GM12891 (cell line): ENCODE results near the gene HOXD13.

Experiments
- POLR2A ChIP-seq: IDR thresholded peaks from 2 replicates; pipeline ENCODE4 v1.6.1; 2011; ENCODE audit warnings: low read depth, low read length, control low read depth
- POLR2AphosphoS5 ChIP-seq: IDR thresholded peaks from 2 replicates; pipeline ENCODE4 v1.6.1; 2011; ENCODE audit warnings: low read depth, low read length, control low read depth
- SPI1 ChIP-seq: IDR thresholded peaks from 2 replicates; pipeline ENCODE4 v1.6.1; 2011; ENCODE audit warnings: low read depth, low read length, control low read depth
- TAF1 ChIP-seq: IDR thresholded peaks from 2 replicates; pipeline ENCODE4 v1.6.1; 2011; ENCODE audit warnings: low read depth, low read length, control low read depth

- TF ChIP-seq POLR2AphosphoS5 (no peak), TAF1 (no peak), POLR2A (no peak), SPI1 (no peak)
These were observed 21.8 kb downstream of the HOXD13 start for GRCh38 chr2:176114120-176114929.
